Vagina (tissue), 2 donors: ENCODE data around the gene PPL.

Experiments used
- CTCF ChIP-seq, 3 experiments: fragments of 450-650 bp in 2 of 3; fragments of 200-600 bp in 1 of 3; sonication (generic) in 1 of 3; IDR thresholded peaks; one replicate each; pipeline ENCODE4 v1.5.1; 2017 to 2019; ENCODE audit warnings: antibody characterized with exemption in 3 of 3, mild to moderate bottlenecking in 2 of 3, moderate library complexity in 2 of 3
- POLR2A ChIP-seq, 2 donors: fragments of 450-650 bp; IDR thresholded peaks; one replicate each; pipeline ENCODE4 v1.6.1; 2017; ENCODE audit warnings: antibody characterized with exemption in 2 of 2, mild to moderate bottlenecking in 2 of 2, moderate library complexity in 2 of 2

DNA sequence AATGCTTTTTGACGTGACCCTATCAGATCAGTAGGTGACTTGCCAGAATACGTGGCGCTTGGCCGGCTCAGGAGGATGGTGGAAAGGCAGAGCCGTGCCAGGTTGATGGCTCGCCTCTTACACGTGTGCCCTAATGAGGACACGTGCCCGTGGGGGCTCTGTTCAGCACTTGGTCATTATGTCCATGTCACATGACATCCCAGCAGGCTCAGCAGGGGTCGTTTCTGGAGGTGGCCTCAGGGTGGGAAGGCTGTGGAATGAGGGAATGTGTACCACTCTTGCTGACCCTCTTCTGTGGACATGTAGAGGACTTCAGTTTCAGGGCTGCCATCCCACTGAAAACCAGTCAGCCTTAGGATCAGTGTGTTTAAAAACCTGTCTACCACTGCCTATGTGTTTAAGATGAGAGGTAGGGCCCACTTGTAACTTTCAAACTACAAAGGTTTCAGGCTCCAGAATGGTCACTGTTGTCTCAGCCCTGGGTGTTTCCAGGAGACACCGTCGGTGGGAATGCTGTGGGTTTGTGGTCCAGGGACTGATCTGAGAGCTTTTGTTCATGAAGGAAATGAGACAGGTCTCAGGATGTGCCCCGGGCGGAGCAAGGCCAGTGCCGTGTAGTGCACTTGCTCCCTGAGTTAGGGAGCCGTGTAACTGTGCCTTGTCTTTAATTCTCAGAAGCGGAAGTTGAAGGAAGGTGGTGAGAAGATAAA is 77.6 kb downstream of the PPL start:
- TF ChIP-seq POLR2A (IDR thresholded peaks at IDR 0.05) (no peak), CTCF (IDR thresholded peaks at IDR 0.05) (no peak)
